ENCODE measurements around the gene NTHL1. TPM values are rescaled to one million over a fixed set of nuclear protein-coding genes. Genes with fewer than 3 reads are reported as not detected.

The NTHL1 gene
- total RNA-seq, 1 experiment from 2014 or later = 39.8 TPM

DNA sequence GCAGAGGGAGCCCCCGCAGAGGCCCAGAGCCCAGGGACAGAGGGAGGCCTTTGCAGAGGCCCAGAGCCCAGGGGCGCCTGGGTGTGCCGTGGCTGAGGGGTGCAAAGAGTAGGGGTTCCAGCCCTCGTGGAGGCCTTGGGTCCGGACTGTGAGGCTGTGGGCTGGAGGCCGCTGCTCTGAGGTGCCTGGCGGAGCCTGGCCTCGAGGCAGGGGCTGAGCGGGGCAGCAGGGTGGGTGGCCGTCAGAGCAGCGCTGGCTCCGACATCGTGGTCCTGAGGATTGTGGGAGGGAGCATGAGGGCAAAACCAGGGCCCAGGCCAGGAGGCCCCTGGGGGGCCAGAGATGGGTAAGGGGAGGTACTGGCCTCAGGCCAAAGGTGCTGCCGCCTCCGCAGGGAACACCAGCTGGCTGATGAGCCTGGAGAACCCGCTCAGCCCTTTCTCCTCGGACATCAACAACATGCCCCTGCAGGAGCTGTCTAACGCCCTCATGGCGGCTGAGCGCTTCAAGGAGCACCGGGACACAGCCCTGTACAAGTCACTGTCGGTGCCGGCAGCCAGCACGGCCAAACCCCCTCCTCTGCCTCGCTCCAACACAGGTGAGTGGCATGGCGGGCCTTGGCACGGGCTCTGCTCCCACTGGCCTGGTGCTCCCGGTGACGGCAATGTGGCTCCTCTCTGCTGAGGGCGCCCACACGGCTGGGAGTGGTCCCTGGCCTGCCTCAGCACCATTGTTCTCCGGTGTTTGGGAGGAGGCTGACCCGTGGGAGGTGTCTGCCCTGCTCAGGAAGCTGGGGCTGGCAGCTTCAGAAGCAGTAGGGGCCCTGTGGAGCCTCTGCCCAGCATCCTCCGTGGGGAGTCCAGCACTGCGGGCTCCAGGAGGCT is 33.8 kb upstream of the NTHL1 start:
- no peak for DNase-seq (ENCODE audit: low read depth, low spot score)
- in situ Hi-C loops (cut with HindIII; ENCODE audit: low pct_unique_long_range_greater_than_20kb, low sequenced_read_pairs) = no loop called here
- Histone ChIP-seq H3K36me3 (ENCODE audit: control insufficient read depth, insufficient read depth, low read length) (no peaks in the 10 kb centered on the region), H3K27ac (ENCODE audit: low read length) (no peak overlapping the region), H3K4me3 (ENCODE audit: low read depth in 2 of 2, low read length in 2 of 2) (no peak overlapping the region), H3K4me1 (ENCODE audit: control insufficient read depth, insufficient read depth, low read length) (0 out of 2 replicates have a peak, but pooled peaks cover 5% of the 10 kb centered on the region), H3K27me3 (ENCODE audit: control insufficient read depth, insufficient read depth, low read length) (no peaks in the 10 kb centered on the region), H3K9me3 (ENCODE audit: control insufficient read depth, insufficient read depth, low read depth, low read length) (no peaks in the 10 kb centered on the region)
- no peak for ATAC-seq
- ChIA-PET POLR2A (no interaction called here), CTCF (interaction anchor here (0.6 kb wide), 2 partner anchors 171 to 309 kb away, joined by 3 to 10 read pairs; partner anchors contain the start of genes EME2 and MRPS34)
- intact Hi-C loops (cut with micrococcal nuclease; ENCODE audit: unreplicated experiment) = no loop called here
- no TSS peak for BruUV-seq (replicated peaks)
- TF ChIP-seq, protein P1, sequence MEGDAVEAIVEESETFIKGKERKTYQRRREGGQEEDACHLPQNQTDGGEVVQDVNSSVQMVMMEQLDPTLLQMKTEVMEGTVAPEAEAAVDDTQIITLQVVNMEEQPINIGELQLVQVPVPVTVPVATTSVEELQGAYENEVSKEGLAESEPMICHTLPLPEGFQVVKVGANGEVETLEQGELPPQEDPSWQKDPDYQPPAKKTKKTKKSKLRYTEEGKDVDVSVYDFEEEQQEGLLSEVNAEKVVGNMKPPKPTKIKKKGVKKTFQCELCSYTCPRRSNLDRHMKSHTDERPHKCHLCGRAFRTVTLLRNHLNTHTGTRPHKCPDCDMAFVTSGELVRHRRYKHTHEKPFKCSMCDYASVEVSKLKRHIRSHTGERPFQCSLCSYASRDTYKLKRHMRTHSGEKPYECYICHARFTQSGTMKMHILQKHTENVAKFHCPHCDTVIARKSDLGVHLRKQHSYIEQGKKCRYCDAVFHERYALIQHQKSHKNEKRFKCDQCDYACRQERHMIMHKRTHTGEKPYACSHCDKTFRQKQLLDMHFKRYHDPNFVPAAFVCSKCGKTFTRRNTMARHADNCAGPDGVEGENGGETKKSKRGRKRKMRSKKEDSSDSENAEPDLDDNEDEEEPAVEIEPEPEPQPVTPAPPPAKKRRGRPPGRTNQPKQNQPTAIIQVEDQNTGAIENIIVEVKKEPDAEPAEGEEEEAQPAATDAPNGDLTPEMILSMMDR (IDR thresholded peaks at IDR 0.05) = no peak
- TF ChIP-seq SIN3A (IDR thresholded peaks at IDR 0.05; ENCODE audit: borderline replicate concordance, insufficient read depth, low read depth, low read length) = no peak
- no peak for TF ChIP-seq TCF7L2 (IDR thresholded peaks at IDR 0.05; ENCODE audit: low read depth, low read length)
- TF ChIP-seq, protein P2, sequence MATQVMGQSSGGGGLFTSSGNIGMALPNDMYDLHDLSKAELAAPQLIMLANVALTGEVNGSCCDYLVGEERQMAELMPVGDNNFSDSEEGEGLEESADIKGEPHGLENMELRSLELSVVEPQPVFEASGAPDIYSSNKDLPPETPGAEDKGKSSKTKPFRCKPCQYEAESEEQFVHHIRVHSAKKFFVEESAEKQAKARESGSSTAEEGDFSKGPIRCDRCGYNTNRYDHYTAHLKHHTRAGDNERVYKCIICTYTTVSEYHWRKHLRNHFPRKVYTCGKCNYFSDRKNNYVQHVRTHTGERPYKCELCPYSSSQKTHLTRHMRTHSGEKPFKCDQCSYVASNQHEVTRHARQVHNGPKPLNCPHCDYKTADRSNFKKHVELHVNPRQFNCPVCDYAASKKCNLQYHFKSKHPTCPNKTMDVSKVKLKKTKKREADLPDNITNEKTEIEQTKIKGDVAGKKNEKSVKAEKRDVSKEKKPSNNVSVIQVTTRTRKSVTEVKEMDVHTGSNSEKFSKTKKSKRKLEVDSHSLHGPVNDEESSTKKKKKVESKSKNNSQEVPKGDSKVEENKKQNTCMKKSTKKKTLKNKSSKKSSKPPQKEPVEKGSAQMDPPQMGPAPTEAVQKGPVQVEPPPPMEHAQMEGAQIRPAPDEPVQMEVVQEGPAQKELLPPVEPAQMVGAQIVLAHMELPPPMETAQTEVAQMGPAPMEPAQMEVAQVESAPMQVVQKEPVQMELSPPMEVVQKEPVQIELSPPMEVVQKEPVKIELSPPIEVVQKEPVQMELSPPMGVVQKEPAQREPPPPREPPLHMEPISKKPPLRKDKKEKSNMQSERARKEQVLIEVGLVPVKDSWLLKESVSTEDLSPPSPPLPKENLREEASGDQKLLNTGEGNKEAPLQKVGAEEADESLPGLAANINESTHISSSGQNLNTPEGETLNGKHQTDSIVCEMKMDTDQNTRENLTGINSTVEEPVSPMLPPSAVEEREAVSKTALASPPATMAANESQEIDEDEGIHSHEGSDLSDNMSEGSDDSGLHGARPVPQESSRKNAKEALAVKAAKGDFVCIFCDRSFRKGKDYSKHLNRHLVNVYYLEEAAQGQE (IDR thresholded peaks at IDR 0.05; ENCODE audit: insufficient read depth in 1 of 2, low read depth in 2 of 2, low read length in 1 of 2) = no peak
- no peak for TF ChIP-seq POLR2AphosphoS5 (IDR thresholded peaks at IDR 0.05; ENCODE audit: low read depth, low read length)

DNA sequence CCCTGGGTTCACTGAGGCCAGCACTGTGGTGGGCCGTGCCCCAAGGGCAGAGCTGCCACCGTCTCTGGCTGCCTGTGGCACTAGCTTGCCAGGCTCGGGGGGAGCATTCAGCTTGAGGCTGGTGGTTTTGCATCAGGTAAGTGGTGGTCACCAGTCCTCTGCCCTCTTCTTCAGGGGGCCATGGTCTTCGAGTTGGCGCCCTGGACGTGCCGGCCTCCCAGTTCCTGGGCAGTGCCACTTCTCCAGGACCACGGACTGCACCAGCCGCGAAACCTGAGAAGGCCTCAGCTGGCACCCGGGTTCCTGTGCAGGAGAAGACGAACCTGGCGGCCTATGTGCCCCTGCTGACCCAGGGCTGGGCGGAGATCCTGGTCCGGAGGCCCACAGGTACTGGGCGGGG is 32.4 kb upstream of the NTHL1 start:
- TF ChIP-seq, protein P2 (IDR thresholded peaks at IDR 0.05; ENCODE audit: insufficient read depth in 1 of 2, low read depth in 2 of 2, low read length in 1 of 2) = no peak
- TF ChIP-seq SIN3A (IDR thresholded peaks at IDR 0.05; ENCODE audit: borderline replicate concordance, insufficient read depth, low read depth, low read length) (no peak), TCF7L2 (IDR thresholded peaks at IDR 0.05; ENCODE audit: low read depth, low read length) (no peak)
- ATAC-seq (no peak), DNase-seq (ENCODE audit: low read depth, low spot score) (no peak)
- BruUV-seq (replicated peaks) = no TSS peak
- Histone ChIP-seq H3K27me3 (ENCODE audit: control insufficient read depth, insufficient read depth, low read length) (no peaks in the 10 kb centered on the region), H3K9me3 (ENCODE audit: control insufficient read depth, insufficient read depth, low read depth, low read length) (no peaks in the 10 kb centered on the region), H3K4me3 (ENCODE audit: low read depth in 2 of 2, low read length in 2 of 2) (no peak overlapping the region), H3K4me1 (ENCODE audit: control insufficient read depth, insufficient read depth, low read length) (0 out of 2 replicates have a peak, but pooled peaks cover 5% of the 10 kb centered on the region), H3K36me3 (ENCODE audit: control insufficient read depth, insufficient read depth, low read length) (no peaks in the 10 kb centered on the region), H3K27ac (ENCODE audit: low read length) (no peak overlapping the region)
- ChIA-PET POLR2A (no interaction called here), CTCF (no interaction called here)
- intact Hi-C loops (cut with micrococcal nuclease; ENCODE audit: unreplicated experiment) (no loop called here), in situ Hi-C loops (cut with HindIII; ENCODE audit: low pct_unique_long_range_greater_than_20kb, low sequenced_read_pairs) (no loop called here)
